Smooth muscle cell (in vitro differentiated cells): ENCODE measurements around the gene TFIP11. TPM values are rescaled to one million over a fixed set of nuclear protein-coding genes. Genes with fewer than 3 reads are reported as not detected.

ENCODE experiments used
- DNase-seq: peaks from one replicate; lab custom pipeline; 2025; ENCODE audit not compliant: unreplicated experiment; lab: John Stamatoyannopoulos, UW
- H2AFZ ChIP-seq: fragments of 200-600 bp; sonication (generic); 2 replicates; pipeline ENCODE4 v1.6.0; 2016; ENCODE audit warnings: antibody characterized with exemption, low read depth, mild to moderate bottlenecking
- H3F3A ChIP-seq: fragments of 200-600 bp; sonication (generic); 2 replicates; pipeline ENCODE4 v1.6.0; 2017; ENCODE audit warnings: antibody characterized with exemption, low read depth
- H3K27ac ChIP-seq: fragments of 200-600 bp; sonication (generic); 2 replicates; pipeline ENCODE4 v1.5.1; 2016; ENCODE audit warnings: low read depth, mild to moderate bottlenecking
- H3K27me3 ChIP-seq: fragments of 200-600 bp; sonication (generic); 2 replicates; pipeline ENCODE4 v1.6.1; 2016; ENCODE audit warnings: low read depth, mild to moderate bottlenecking
- H3K36me3 ChIP-seq: fragments of 200-600 bp; sonication (generic); 2 replicates; pipeline ENCODE4 v1.5.1; 2016; ENCODE audit warnings: low read depth
- H3K4me1 ChIP-seq: fragments of 200-600 bp; sonication (generic); 2 replicates; pipeline ENCODE4 v1.5.1; 2016; ENCODE audit warnings: low read depth
- H3K4me2 ChIP-seq: fragments of 200-600 bp; sonication (generic); 2 replicates; pipeline ENCODE4 v1.6.0; 2016; ENCODE audit warnings: mild to moderate bottlenecking
- H3K4me3 ChIP-seq: fragments of 200-600 bp; sonication (generic); 2 replicates; pipeline ENCODE4 v1.5.1; 2016; ENCODE audit warnings: mild to moderate bottlenecking
- H3K79me2 ChIP-seq: fragments of 200-600 bp; sonication (generic); 2 replicates; pipeline ENCODE4 v1.6.0; 2016; ENCODE audit warnings: low read depth, mild to moderate bottlenecking
- H3K9ac ChIP-seq: fragments of 200-600 bp; sonication (generic); 2 replicates; pipeline ENCODE4 v1.6.0; 2016; ENCODE audit warnings: low read depth
- H3K9me3 ChIP-seq: fragments of 200-600 bp; sonication (generic); replicated peaks from 2 replicates; pipeline ENCODE4 v1.5.1; 2016; ENCODE audit warnings: low read depth
- H4K20me1 ChIP-seq: fragments of 200-600 bp; sonication (generic); 2 replicates; pipeline ENCODE4 v1.6.0; 2016; ENCODE audit warnings: low read depth
- WGBS: methylation state at CpG from one replicate; pipeline ENCODE4 v1.1.7; 2016; ENCODE audit warnings: low lambda C conversion rate; 5-methylcytosine and 5-hydroxymethylcytosine counted together
- polyA plus RNA-seq: library from polyadenylated mRNA; unstranded; fragments of >200 nt; fragmentation: Nextera tagmentation; extraction: Ambion mirVana; gene quantifications from 2 replicates; pipeline ENCODE4 v1.2.1, GENCODE V29; 2016
- total RNA-seq: library from RNA; depleted of rRNA; stranded (reverse); fragments of >200 nt; gene quantifications from 2 replicates; pipeline ENCODE4 v1.2.3, GENCODE V29; 2014
- TF ChIP-seq, protein P1 (sequence below): fragments of 200-600 bp; sonication (generic); IDR thresholded peaks from 2 replicates; pipeline ENCODE4 v1.5.1; 2017; ENCODE audit warnings: borderline replicate concordance, mild to moderate bottlenecking, antibody characterized with exemption; ENCODE audit not compliant: insufficient read depth, poor library complexity, severe bottlenecking

Gene TFIP11
- total and polyA plus RNA-seq, 2 experiments from 2014 or later = 22.5 to 25.7 TPM

DNA sequence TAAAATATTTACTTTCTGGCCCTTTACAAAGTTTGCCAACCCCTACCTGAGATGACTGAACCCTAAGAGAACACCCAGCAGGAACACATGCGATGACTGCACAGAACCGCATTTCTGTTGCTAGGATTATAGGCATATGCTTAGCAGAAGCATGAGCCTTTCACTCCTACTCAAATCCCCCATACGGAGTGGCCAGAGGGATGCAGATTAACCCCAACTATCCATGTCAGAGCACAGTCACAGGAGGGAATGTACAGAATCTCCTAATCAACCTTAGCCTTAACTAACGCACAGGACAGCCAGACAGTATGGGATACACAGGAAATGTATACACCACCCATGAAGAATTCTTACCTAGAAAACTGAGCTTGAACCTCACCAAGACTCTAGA, 34.9 kb downstream of the TFIP11 start:
- Histone ChIP-seq H3F3A (peaks cover 26% of the 10 kb centered on the region), H4K20me1 (no peaks in the 10 kb centered on the region), H3K9ac (peak overlapping the region; percentile 42), H3K36me3 (no peaks in the 10 kb centered on the region), H3K4me1 (peaks cover 17% of the 10 kb centered on the region), H3K4me3 (no peak overlapping the region), H2AFZ (no peak overlapping the region), H3K27ac (peak overlapping the region; percentile 95), H3K27me3 (no peaks in the 10 kb centered on the region), H3K9me3 (no peaks in the 10 kb centered on the region), H3K4me2 (peak overlapping the region; percentile 65), H3K79me2 (peaks cover 9% of the 10 kb centered on the region)
- DNase-seq = no peak
- TF ChIP-seq, protein P1, sequence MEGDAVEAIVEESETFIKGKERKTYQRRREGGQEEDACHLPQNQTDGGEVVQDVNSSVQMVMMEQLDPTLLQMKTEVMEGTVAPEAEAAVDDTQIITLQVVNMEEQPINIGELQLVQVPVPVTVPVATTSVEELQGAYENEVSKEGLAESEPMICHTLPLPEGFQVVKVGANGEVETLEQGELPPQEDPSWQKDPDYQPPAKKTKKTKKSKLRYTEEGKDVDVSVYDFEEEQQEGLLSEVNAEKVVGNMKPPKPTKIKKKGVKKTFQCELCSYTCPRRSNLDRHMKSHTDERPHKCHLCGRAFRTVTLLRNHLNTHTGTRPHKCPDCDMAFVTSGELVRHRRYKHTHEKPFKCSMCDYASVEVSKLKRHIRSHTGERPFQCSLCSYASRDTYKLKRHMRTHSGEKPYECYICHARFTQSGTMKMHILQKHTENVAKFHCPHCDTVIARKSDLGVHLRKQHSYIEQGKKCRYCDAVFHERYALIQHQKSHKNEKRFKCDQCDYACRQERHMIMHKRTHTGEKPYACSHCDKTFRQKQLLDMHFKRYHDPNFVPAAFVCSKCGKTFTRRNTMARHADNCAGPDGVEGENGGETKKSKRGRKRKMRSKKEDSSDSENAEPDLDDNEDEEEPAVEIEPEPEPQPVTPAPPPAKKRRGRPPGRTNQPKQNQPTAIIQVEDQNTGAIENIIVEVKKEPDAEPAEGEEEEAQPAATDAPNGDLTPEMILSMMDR = no peak
- WGBS = 15% methylated on average over 4 of the region's 4 CpGs

DNA sequence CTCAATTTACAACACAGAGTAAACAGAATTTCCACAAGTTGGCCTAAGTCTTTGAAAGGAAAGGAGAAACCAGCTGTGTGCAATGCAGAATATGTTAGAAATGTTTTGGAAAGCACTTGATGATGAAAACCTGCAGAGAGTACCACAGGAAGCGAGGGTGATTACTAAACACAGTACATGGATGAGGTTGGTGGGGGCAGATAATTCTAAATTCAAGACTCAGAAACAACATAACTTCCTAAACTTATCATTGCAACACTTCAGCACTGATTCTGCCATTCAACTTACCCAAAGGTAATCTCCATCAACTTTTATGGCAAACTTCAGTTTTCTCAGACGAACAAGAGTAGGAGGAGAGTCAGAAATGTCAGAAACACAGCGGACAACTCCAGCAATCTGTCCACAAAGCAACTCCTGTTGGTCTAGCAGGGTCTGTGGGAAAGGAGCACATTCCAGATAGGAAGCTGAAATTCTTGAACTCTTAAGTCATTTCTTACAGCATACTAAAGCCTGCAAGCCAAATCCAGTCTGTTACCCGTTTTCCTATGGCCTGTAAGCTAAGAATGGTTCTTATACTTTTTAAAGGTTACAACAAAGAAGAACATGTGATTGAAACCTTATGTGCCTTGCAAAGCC, 35.5 kb downstream of the TFIP11 start:
- Histone ChIP-seq H3K9ac (peak overlapping the region; percentile 42), H3K79me2 (peaks cover 9% of the 10 kb centered on the region), H3K27ac (peak overlapping the region; percentile 95), H3F3A (peaks cover 20% of the 10 kb centered on the region), H3K27me3 (no peaks in the 10 kb centered on the region), H3K4me2 (peak overlapping the region; percentile 65), H3K9me3 (no peaks in the 10 kb centered on the region), H3K4me1 (peaks cover 13% of the 10 kb centered on the region), H3K36me3 (no peaks in the 10 kb centered on the region), H4K20me1 (no peaks in the 10 kb centered on the region), H2AFZ (no peak overlapping the region), H3K4me3 (no peak overlapping the region)
- TF ChIP-seq, protein P1 = no peak
- no peak for DNase-seq
- 26% methylated on average over 4 of the region's 4 CpGs for WGBS

DNA sequence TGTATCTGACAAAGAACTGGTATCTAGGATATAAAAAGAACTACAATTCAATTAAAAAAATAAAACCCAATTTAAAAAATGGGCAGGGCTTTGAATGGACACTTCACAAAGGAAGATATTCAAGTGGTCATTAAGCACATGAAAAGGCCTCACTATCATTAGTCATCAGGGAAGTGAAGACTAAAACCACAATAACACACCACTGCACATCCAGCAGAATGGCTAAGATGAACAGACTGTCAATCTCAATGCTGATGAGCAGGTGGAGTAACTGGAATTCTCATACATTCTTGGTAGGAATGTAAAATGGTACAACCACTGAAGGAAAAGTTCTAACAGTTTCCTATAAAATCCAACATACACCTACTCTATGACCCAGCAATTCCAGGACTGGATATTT, 37.6 kb downstream of the TFIP11 start:
- TF ChIP-seq, protein P1 = no peak
- Histone ChIP-seq H3K79me2 (peaks cover 9% of the 10 kb centered on the region), H3F3A (peaks cover 18% of the 10 kb centered on the region), H3K4me1 (peaks cover 6% of the 10 kb centered on the region), H3K27me3 (no peaks in the 10 kb centered on the region), H3K36me3 (no peaks in the 10 kb centered on the region), H4K20me1 (no peaks in the 10 kb centered on the region), H3K4me3 (no peak overlapping the region), H2AFZ (no peak overlapping the region), H3K27ac (peak overlapping the region; percentile 97), H3K4me2 (peak overlapping the region; percentile 14), H3K9me3 (no peaks in the 10 kb centered on the region), H3K9ac (no peak overlapping the region)
- DNase-seq = no peak

DNA sequence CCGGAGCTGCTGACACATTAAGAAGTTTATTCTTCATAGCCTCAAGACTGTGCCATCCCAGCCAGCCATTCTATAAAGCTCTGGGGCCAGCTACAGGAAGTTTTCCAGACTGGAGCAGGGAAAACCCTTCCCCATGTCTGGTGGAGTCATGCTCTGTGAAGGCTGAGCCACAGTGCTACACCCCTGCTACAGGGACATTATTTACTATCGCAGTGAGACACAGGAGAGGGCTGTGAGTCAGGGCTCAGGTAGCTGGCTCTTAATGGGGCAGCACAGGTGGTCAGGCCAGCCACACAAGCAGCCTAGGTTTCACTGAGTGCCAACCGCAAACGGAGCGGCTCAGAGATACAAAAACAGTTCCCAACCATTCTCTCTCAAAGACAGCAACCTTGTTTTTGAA, 40.8 kb downstream of the TFIP11 start:
- DNase-seq = no peak
- Histone ChIP-seq H3K79me2 (no peaks in the 10 kb centered on the region), H3F3A (peaks cover 6% of the 10 kb centered on the region), H3K27ac (peak overlapping the region; percentile 97), H3K9ac (peak overlapping the region; percentile 81), H3K4me2 (peak overlapping the region; percentile 47), H2AFZ (no peak overlapping the region), H3K36me3 (peaks cover 11% of the 10 kb centered on the region), H3K4me3 (no peak overlapping the region), H4K20me1 (no peaks in the 10 kb centered on the region), H3K4me1 (no peaks in the 10 kb centered on the region), H3K27me3 (no peaks in the 10 kb centered on the region), H3K9me3 (no peaks in the 10 kb centered on the region)
- TF ChIP-seq, protein P1 = no peak
- 31% methylated on average over 5 of the region's 5 CpGs for WGBS
